K562 (cell line): ENCODE results near the gene PAX8. TPM values are rescaled to one million over a fixed set of nuclear protein-coding genes. Genes with fewer than 3 reads are reported as not detected.
A peak's percentile ranks its signal among the peaks of the same experiment; 100 is the strongest.

Experiments used
- ATAC-seq: fragments of 200-7000 bp; cut with Tn5 transposase; 3 replicates; pipeline ENCODE4 v1.9.1; 2020; ENCODE audit warnings: moderate library complexity
- BruUV-seq: library from RNA; stranded (reverse); fragments of 400-500 nt; replicated peaks from 2 replicates; lab custom pipeline; 2021; lab: Mats Ljungman, UMichigan
- CTCF ChIA-PET: fragments of 300-600 bp; formaldehyde crosslinking; extraction: SDS; loops from one replicate; lab custom pipeline; 2021; ENCODE audit warnings: low intra/inter-chr PET ratio; lab: Yijun Ruan, JAX
- POLR2A ChIA-PET: fragments of 300-600, 350-650 bp; sonication (Branson Sonifier 250); formaldehyde crosslinking; extraction: SDS; loops from one replicate; lab custom pipeline; 2021; ENCODE audit warnings: antibody characterized with exemption, inconsistent platforms; lab: Yijun Ruan, JAX
- DNase-seq, 4 experiments: peaks; one replicate each; pipeline versions ENCODE4 v3.0.0 to v3.0.0-alpha.2; 2011 to 2018; ENCODE audit warnings: low spot score in 3 of 4, mixed read lengths in 3 of 4; ENCODE audit errors: extremely low read depth in 1 of 4
- FAIRE-seq: peaks from 2 replicates; lab custom pipeline; 2011; peaks lifted over from hg19 to GRCh38; lab: Jason Lieb, UNC
- H2AFZ ChIP-seq: 2 replicates; pipeline ENCODE4 v1.6.0; 2011; ENCODE audit warnings: low read depth, low read length, control low read depth, inconsistent platforms
- H3K27ac ChIP-seq: fragments of 200-600 bp; 3 replicates; pipeline ENCODE4 v1.8.0; 2011; ENCODE audit warnings: low read depth, mild to moderate bottlenecking, control low read depth, inconsistent platforms, low read length, moderate library complexity, mixed read lengths; ENCODE audit errors: extremely low read depth
- H3K27me3 ChIP-seq, 2 experiments: fragments of 300-600 bp in 1 of 2; 2 replicates in 1 of 2; 3 replicates in 1 of 2; pipeline versions ENCODE4 v1.6.0 to v1.8.0; 2011; ENCODE audit warnings: inconsistent platforms in 2 of 2, low read length in 2 of 2, mild to moderate bottlenecking in 1 of 2, mixed read lengths in 1 of 2, moderate library complexity in 1 of 2; ENCODE audit not compliant: control insufficient read depth in 2 of 2, insufficient read depth in 2 of 2
- H3K36me3 ChIP-seq: fragments of 300-600 bp; 3 replicates; pipeline ENCODE4 v1.8.0; 2011; ENCODE audit warnings: mild to moderate bottlenecking, low read length, inconsistent platforms; ENCODE audit not compliant: control insufficient read depth, insufficient read depth
- H3K4me1 ChIP-seq, 2 experiments: fragments of 200-600 bp in 1 of 2; replicated peaks in 1 of 2; 2 replicates in 1 of 2; 3 replicates in 1 of 2; pipeline versions ENCODE4 v1.5.1 to v1.8.0; 2011; ENCODE audit warnings: inconsistent platforms in 2 of 2, low read length in 2 of 2, mild to moderate bottlenecking in 1 of 2, mixed read lengths in 1 of 2, moderate library complexity in 1 of 2; ENCODE audit not compliant: control insufficient read depth in 2 of 2, insufficient read depth in 2 of 2
- H3K4me2 ChIP-seq: 2 replicates; pipeline ENCODE4 v1.6.1; 2011; ENCODE audit warnings: low read length, control low read depth, inconsistent platforms, mixed read lengths; ENCODE audit not compliant: insufficient read depth
- H3K4me3 ChIP-seq: fragments of 200-600 bp; sonication (generic), shearing (Covaris generic); 2 replicates; pipeline ENCODE4 v1.5.1; 2016; ENCODE audit warnings: control low read depth, inconsistent platforms
- H3K79me2 ChIP-seq: fragments of 200-600 bp; 3 replicates; pipeline ENCODE4 v1.8.0; 2011; ENCODE audit warnings: low read length, inconsistent platforms; ENCODE audit not compliant: control insufficient read depth, insufficient read depth
- H3K9ac ChIP-seq, 2 experiments: 2 replicates each; pipeline versions ENCODE4 v1.6.0 to v1.6.1; 2011; ENCODE audit warnings: low read depth in 2 of 2, low read length in 2 of 2, control low read depth in 1 of 2, inconsistent platforms in 1 of 2, mild to moderate bottlenecking in 1 of 2, mixed read lengths in 1 of 2; ENCODE audit not compliant: insufficient read depth in 1 of 2
- H3K9me1 ChIP-seq: one replicate; pipeline ENCODE4 v1.6.0; 2011; ENCODE audit warnings: inconsistent platforms, mild to moderate bottlenecking, low read length, moderate library complexity; ENCODE audit not compliant: control insufficient read depth, insufficient read depth
- H3K9me3 ChIP-seq: replicated peaks from 2 replicates; pipeline ENCODE4 v1.5.1; 2011; ENCODE audit warnings: low read depth, low read length, inconsistent platforms; ENCODE audit not compliant: control insufficient read depth, insufficient read depth
- H4K20me1 ChIP-seq: replicated peaks from 2 replicates; pipeline ENCODE4 v1.6.1; 2011; ENCODE audit warnings: low read length, inconsistent platforms, mixed read lengths; ENCODE audit not compliant: control insufficient read depth, insufficient read depth
- GATAD2B ChIP-seq: fragments of 450-650 bp; IDR thresholded peaks from 2 replicates; pipeline ENCODE4 v1.6.1; 2017; ENCODE audit warnings: mild to moderate bottlenecking, borderline replicate concordance
- GTF2B ChIP-seq: IDR thresholded peaks from 2 replicates; pipeline ENCODE4 v1.6.1; 2011; ENCODE audit not compliant: insufficient read length; ENCODE audit errors: extremely low read depth
- MLLT1 ChIP-seq, 2 experiments: fragments of 450-650 bp; IDR thresholded peaks; 2 replicates each; pipeline ENCODE4 v1.6.1; 2016
- NFRKB ChIP-seq: fragments of 450-650 bp; IDR thresholded peaks from 2 replicates; pipeline ENCODE4 v1.6.1; 2016; ENCODE audit warnings: low read depth
- RAD51 ChIP-seq: fragments of 450-650 bp; IDR thresholded peaks from 2 replicates; pipeline ENCODE4 v1.7.1; 2016; ENCODE audit warnings: low read depth, mild to moderate bottlenecking, borderline replicate concordance
- RFX7 ChIP-seq: fragments of 250-450 bp; sonication (Bioruptor Pico); IDR thresholded peaks from 2 replicates; pipeline ENCODE4 v1.5.1; 2021; ENCODE audit warnings: mild to moderate bottlenecking
- ZNF263 ChIP-seq: sonication (generic); formaldehyde crosslinking; IDR thresholded peaks from 2 replicates; pipeline ENCODE4 v1.8.0; 2022; ENCODE audit warnings: mild to moderate bottlenecking, missing genetic modification reagents, borderline replicate concordance
- ZNF280A ChIP-seq: fragments of 450-650 bp; IDR thresholded peaks from 2 replicates; pipeline ENCODE4 v1.6.1; 2018; ENCODE audit warnings: mild to moderate bottlenecking, low read depth; ENCODE audit not compliant: partially characterized antibody
- ZNF444 ChIP-seq: fragments of 250-450 bp; sonication (Bioruptor Pico); IDR thresholded peaks from 2 replicates; pipeline ENCODE4 v1.4.0; 2020; ENCODE audit warnings: mild to moderate bottlenecking, moderate library complexity
- ZNF561 ChIP-seq: fragments of 450-650 bp; formaldehyde crosslinking; conservative IDR thresholded peaks from 2 replicates; pipeline ENCODE4 v1.4.0; 2020; ENCODE audit warnings: mild to moderate bottlenecking, moderate library complexity
- ZNF584 ChIP-seq: fragments of 200-800 bp; sonication (Bioruptor generic); IDR thresholded peaks from 2 replicates; pipeline ENCODE4 v1.6.1; 2016; ENCODE audit warnings: low read depth, mild to moderate bottlenecking, missing genetic modification characterization, missing compliant biosample characterization
- WGBS: fragments of 100-300 bp; shearing (Covaris generic); methylation state at CpG from one replicate; pipeline ENCODE4 v1.1.6; 2016; ENCODE audit warnings: low coverage, mixed read lengths; ENCODE audit not compliant: insufficient coverage; ENCODE audit errors: missing lambda C conversion rate; 5-methylcytosine and 5-hydroxymethylcytosine counted together
- in situ Hi-C: fragments of 300-500 bp; cut with MboI; formaldehyde crosslinking; loops from 4 replicates; pipeline ENCODE4 v1.15.0; 2018; ENCODE audit warnings: inconsistent platforms, mixed read lengths
- intact Hi-C: fragments of 100-400 bp; cut with micrococcal nuclease; formaldehyde crosslinking; loops from 2 replicates; pipeline ENCODE4 v1.14.2; 2022
- polyA plus RNA-seq, 8 experiments: library from polyadenylated mRNA; depleted of rRNA in 4 of 8; stranded (reverse) in 5 of 8; unstranded in 3 of 8; fragments of >200 nt; fragmentation: Nextera tagmentation in 2 of 8; fragmentation: Illumina TruSeq in 1 of 8; extraction: Ambion mirVana in 2 of 8; extraction: Trizol in 1 of 8; gene quantifications; 2 replicates each; pipeline versions ENCODE4 v1.2.1 to v1.2.3, GENCODE V29; 2011 to 2014; ENCODE audit warnings: inconsistent platforms in 1 of 8, missing spikeins in 1 of 8
- total RNA-seq, 7 experiments: library from RNA; depleted of rRNA in 6 of 7; stranded (reverse); fragments of >200 nt in 6 of 7; fragmentation: Illumina TruSeq in 2 of 7; extraction: Trizol in 2 of 7; gene quantifications; 2 replicates each; pipeline versions ENCODE4 v1.2.1 to v1.2.3, GENCODE V29; 2011 to 2021; ENCODE audit warnings: low replicate concordance in 1 of 7

Gene PAX8
- total and polyA plus RNA-seq, 9 of the 15 experiments (the other 6 are each of a cell fraction or from before 2014, with no cell fraction given), result 0.13 to 2.1 (median 0.51) TPM

- TF ChIP-seq ZNF263 (CRISPR knock-in tag), result no peak
- TF ChIP-seq GTF2B, result no peak
- no peak for TF ChIP-seq GATAD2B
- TF ChIP-seq ZNF561 (CRISPR knock-in tag), result no peak
- no peak for TF ChIP-seq RAD51
Observed at GRCh38 chr2:113183264-113183663, 95.5 kb downstream of the PAX8 start (continued).

GRCh38 chr2:113182471-113183260, 96.1 kb downstream of the PAX8 start:
- H4K20me1 ChIP-seq, result peaks cover 13% of the 10 kb centered on the region
- peaks cover 10% of the 10 kb centered on the region for H3K9me1 ChIP-seq
- no peaks in the 10 kb centered on the region; the same call in 2 of the 3 replicates for H3K79me2 ChIP-seq
- H2AFZ ChIP-seq, result no peak overlapping the region
- H3K9me3 ChIP-seq, result no peaks in the 10 kb centered on the region
- 93% methylated on average over 13 of the region's 15 CpGs for WGBS
- H3K27me3 ChIP-seq, result no peaks in the 10 kb centered on the region
- CTCF ChIA-PET, result no interaction called here
- no TSS peak for BruUV-seq
- no peak overlapping the region for H3K27ac ChIP-seq
- POLR2A ChIA-PET, result interaction anchor here (0.7 to 2.5 kb wide), 2 partner anchors 9 to 37 kb away, joined by 4 to 15 read pairs; partner anchors contain the start of gene PSD4
- TF ChIP-seq MLLT1 (IDR thresholded peaks at IDR 0.05) (no peak), ZNF444 (no peak), ZNF584 (CRISPR knock-in tag) (no peak), RFX7 (CRISPR knock-in tag) (no peak), ZNF280A (no peak), NFRKB (no peak)
- H3K4me3 ChIP-seq, result no peak overlapping the region
- H3K4me2 ChIP-seq, result no peak overlapping the region
- in situ Hi-C loops (no loop called here), intact Hi-C loops (no loop called here)
- no peak for FAIRE-seq
- peaks cover 56% of the 10 kb centered on the region; the same call in 2 of the 3 replicates for H3K36me3 ChIP-seq
- no peak for DNase-seq
- no peak for ATAC-seq
- H3K4me1 ChIP-seq, result peaks cover 20 to 31% of the 10 kb centered on the region in 2 experiments; a peak in 4 of 5 replicates
- H3K9ac ChIP-seq, result peak overlapping the region in 1 of 2 experiments; percentile 58; a peak in 2 of 4 replicates
